Endothelial cell of umbilical vein (primary cell): ENCODE data around the gene MRGPRF. TPM values are rescaled to one million over a fixed set of nuclear protein-coding genes. Genes with fewer than 3 reads are reported as not detected.

Experiments used
- BruUV-seq: library from RNA; stranded (reverse); fragments of 400-500 nt; replicated peaks from 2 replicates; lab custom pipeline; 2021; lab: Mats Ljungman, UMichigan
- CTCF ChIA-PET: fragments of 300-600, 350-600 bp; sonication (Branson Sonifier 250); formaldehyde crosslinking; loops from one replicate; lab custom pipeline; 2021; ENCODE audit warnings: antibody characterized with exemption, inconsistent platforms; lab: Charles Lee
- POLR2A ChIA-PET: fragments of 300-600, 350-600 bp; sonication (Branson Sonifier 250); formaldehyde crosslinking; loops from one replicate; lab custom pipeline; 2021; ENCODE audit warnings: antibody characterized with exemption, inconsistent platforms; lab: Charles Lee
- DNase-seq: peaks from one replicate; pipeline ENCODE4 v3.0.0-alpha.2; 2011; ENCODE audit warnings: low read depth, low spot score
- FAIRE-seq: peaks from 2 replicates; lab custom pipeline; 2011; peaks lifted over from hg19 to GRCh38; lab: Jason Lieb, UNC
- H2AFZ ChIP-seq: 2 replicates; pipeline ENCODE4 v1.6.0; 2012; ENCODE audit warnings: low read depth, low read length, control low read depth, inconsistent platforms
- H3K27ac ChIP-seq: 2 replicates; pipeline ENCODE4 v1.5.1; 2011; ENCODE audit warnings: low read depth, mild to moderate bottlenecking, control low read depth, low read length, moderate library complexity; ENCODE audit not compliant: insufficient read depth
- H3K27me3 ChIP-seq, 2 experiments: 2 replicates each; pipeline versions ENCODE4 v1.6.0 to v1.6.1; 2011; ENCODE audit warnings: low read length in 2 of 2, mixed read lengths in 1 of 2; ENCODE audit not compliant: control insufficient read depth in 2 of 2, insufficient read depth in 2 of 2
- H3K36me3 ChIP-seq, 2 experiments: 2 replicates in 1 of 2; 3 replicates in 1 of 2; pipeline ENCODE4 v1.5.1; 2011; ENCODE audit warnings: low read length in 2 of 2, mild to moderate bottlenecking in 1 of 2, moderate library complexity in 1 of 2; ENCODE audit not compliant: control insufficient read depth in 2 of 2, insufficient read depth in 2 of 2; ENCODE audit errors: extremely low read depth in 1 of 2
- H3K4me1 ChIP-seq: 3 replicates; pipeline ENCODE4 v1.5.1; 2011; ENCODE audit warnings: mild to moderate bottlenecking, low read length; ENCODE audit not compliant: control insufficient read depth, insufficient read depth; ENCODE audit errors: extremely low read depth
- H3K4me2 ChIP-seq: 2 replicates; pipeline ENCODE4 v1.6.1; 2011; ENCODE audit warnings: low read length, control low read depth, mixed read lengths; ENCODE audit not compliant: insufficient read depth
- H3K4me3 ChIP-seq, 3 experiments: fragments of 200-600 bp in 1 of 3; sonication (generic), shearing (Covaris generic) in 1 of 3; replicated peaks in 1 of 3; 2 replicates each; pipeline ENCODE4 v1.5.1; 2011 to 2016; ENCODE audit warnings: control low read depth in 3 of 3, low read length in 3 of 3, mild to moderate bottlenecking in 2 of 3, inconsistent platforms in 1 of 3, low read depth in 1 of 3, moderate library complexity in 1 of 3; ENCODE audit not compliant: insufficient read depth in 1 of 3
- H3K79me2 ChIP-seq: 2 replicates; pipeline ENCODE4 v1.6.0; 2012; ENCODE audit warnings: low read length, inconsistent platforms; ENCODE audit not compliant: control insufficient read depth, insufficient read depth
- H3K9ac ChIP-seq: replicated peaks from 2 replicates; pipeline ENCODE3; 2011; ENCODE audit warnings: low read length, control low read depth; ENCODE audit not compliant: insufficient read depth; ENCODE audit errors: extremely low read depth
- H3K9me1 ChIP-seq: replicated peaks from 3 replicates; pipeline ENCODE4 v1.6.0; 2011; ENCODE audit warnings: mild to moderate bottlenecking, low read length; ENCODE audit not compliant: control insufficient read depth, insufficient read depth; ENCODE audit errors: extremely low read depth
- H3K9me3 ChIP-seq: replicated peaks from 2 replicates; pipeline ENCODE4 v1.5.1; 2012; ENCODE audit warnings: low read length, inconsistent platforms; ENCODE audit not compliant: control insufficient read depth, insufficient read depth
- H4K20me1 ChIP-seq: replicated peaks from 2 replicates; pipeline ENCODE3; 2011; ENCODE audit warnings: mild to moderate bottlenecking, low read length; ENCODE audit not compliant: control insufficient read depth, insufficient read depth; ENCODE audit errors: extremely low read depth
- EZH2 ChIP-seq: IDR thresholded peaks from 2 replicates; pipeline ENCODE4 v1.6.1; 2012; ENCODE audit warnings: borderline replicate concordance, low read depth, mild to moderate bottlenecking, moderate library complexity, low read length, inconsistent platforms; ENCODE audit not compliant: severe bottlenecking
- FOS ChIP-seq: IDR thresholded peaks from 2 replicates; pipeline ENCODE4 v1.6.1; 2011; ENCODE audit warnings: mild to moderate bottlenecking, low read length, moderate library complexity, borderline replicate concordance; ENCODE audit not compliant: insufficient read depth
- GATA2 ChIP-seq: IDR thresholded peaks from 2 replicates; pipeline ENCODE4 v1.7.0; 2011; ENCODE audit warnings: low read depth, mild to moderate bottlenecking, moderate library complexity, mixed read lengths, low read length; ENCODE audit not compliant: insufficient read length, insufficient read depth
- JUN ChIP-seq: IDR thresholded peaks from 2 replicates; pipeline ENCODE4 v1.6.1; 2011; ENCODE audit warnings: borderline replicate concordance, low read depth; ENCODE audit not compliant: insufficient read length, insufficient read depth
- MYC ChIP-seq: IDR thresholded peaks from one replicate; pipeline ENCODE4 v1.6.1; 2011; ENCODE audit warnings: mild to moderate bottlenecking, low read depth, low read length
- POLR2A ChIP-seq: IDR thresholded peaks from 2 replicates; pipeline ENCODE4 v1.6.1; 2012; ENCODE audit warnings: low read depth, mild to moderate bottlenecking, control low read depth, low read length
- POLR2AphosphoS5 ChIP-seq: IDR thresholded peaks from 2 replicates; pipeline ENCODE4 v1.6.1; 2012; ENCODE audit warnings: low read depth, mild to moderate bottlenecking, control low read depth, low read length, moderate library complexity; ENCODE audit not compliant: insufficient read depth
- dilution Hi-C: fragments of 300-500 bp; cut with MboI; formaldehyde crosslinking; loops from one replicate; pipeline ENCODE4 v1.15.0; 2019; ENCODE audit warnings: low sequenced_read_pairs; ENCODE audit not compliant: extremely low pct_ligation_motif_present
- intact Hi-C: fragments of 100-400 bp; cut with micrococcal nuclease; formaldehyde crosslinking; loops from one replicate; pipeline ENCODE4 v1.10.0; 2022
- polyA plus RNA-seq, 4 experiments: library from polyadenylated mRNA; depleted of rRNA in 3 of 4; stranded (reverse) in 3 of 4; unstranded in 1 of 4; fragments of >200 nt; gene quantifications; 2 replicates each; pipeline versions ENCODE4 v1.2.1 to v1.2.3, GENCODE V29; 2011 to 2012; ENCODE audit warnings: missing spikeins in 1 of 4
- total RNA-seq: library from RNA; stranded (reverse); gene quantifications from 2 replicates; pipeline ENCODE4 v1.2.3, GENCODE V29; 2021
- TF ChIP-seq, protein P1 (sequence below): IDR thresholded peaks from 2 replicates; pipeline ENCODE4 v1.6.1; 2011; ENCODE audit not compliant: insufficient read depth, insufficient read length
- TF ChIP-seq, protein P2 (sequence below), 2 donors: IDR thresholded peaks; 1 replicate in 1 of 2; 2 replicates in 1 of 2; pipeline ENCODE4 v1.5.1; 2011; ENCODE audit warnings: low read length in 2 of 2, mild to moderate bottlenecking in 2 of 2, moderate library complexity in 2 of 2, control low read depth in 1 of 2, inconsistent platforms in 1 of 2, low read depth in 1 of 2; ENCODE audit not compliant: insufficient read depth in 1 of 2; ENCODE audit errors: extremely low read depth in 1 of 2

The MRGPRF gene
- total and polyA plus RNA-seq, 2 donors (not counting 3 experiments of a cell fraction or from before 2014, with no cell fraction given) = not detected

DNA sequence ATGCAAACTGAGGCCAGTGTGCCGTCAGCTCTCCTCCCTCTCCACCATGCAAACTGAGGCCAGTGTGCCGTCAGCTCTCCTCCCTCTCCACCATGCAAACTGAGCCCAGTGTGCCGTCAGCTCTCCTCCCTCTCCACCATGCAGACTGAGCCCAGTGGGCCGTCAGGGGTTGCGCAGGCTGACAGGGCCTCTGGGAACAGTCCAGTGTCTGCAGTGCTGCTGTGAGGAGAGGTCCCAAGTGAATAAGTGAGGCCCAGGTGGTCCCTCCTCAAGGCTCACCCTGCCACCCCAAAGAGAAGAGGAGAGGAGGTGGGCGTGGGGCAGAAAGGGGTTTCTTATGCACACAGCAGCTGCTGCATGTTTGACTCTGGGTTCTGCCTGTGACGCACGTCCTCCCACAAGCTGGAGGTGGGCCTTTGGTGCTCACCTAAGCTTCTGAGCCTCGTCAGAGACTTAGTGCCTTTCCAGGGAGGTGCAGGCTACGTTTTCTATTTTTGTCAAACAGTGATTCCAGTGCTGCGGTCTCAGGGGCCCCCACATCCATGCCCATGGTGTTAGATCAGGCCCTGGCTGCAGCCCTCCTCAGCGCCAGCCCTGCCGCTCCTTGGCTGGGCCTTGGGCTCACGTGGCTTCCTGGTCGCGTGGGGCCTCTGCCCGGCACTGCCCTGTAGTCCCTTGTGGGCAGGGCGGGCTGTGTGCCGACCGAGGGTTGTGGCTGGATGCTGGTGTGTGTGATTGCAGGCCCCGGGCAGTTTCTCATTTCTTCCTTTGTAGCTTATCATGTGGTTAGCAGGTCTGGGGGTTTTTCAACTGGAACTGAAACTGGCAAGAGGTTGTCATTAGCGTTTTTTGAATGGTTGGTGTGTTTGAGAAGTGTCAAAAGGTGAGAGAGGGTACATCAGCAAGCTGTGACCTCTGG, 42.8 kb upstream of the MRGPRF start:
- Histone ChIP-seq H3K4me2 (no peak overlapping the region), H3K79me2 (peaks cover 11% of the 10 kb centered on the region), H3K9me1 (no peaks in the 10 kb centered on the region), H3K9me3 (no peaks in the 10 kb centered on the region), H3K4me1 (no peaks in the 10 kb centered on the region), H3K9ac (no peak overlapping the region), H3K4me3 (no peak overlapping the region), H2AFZ (no peak overlapping the region), H4K20me1 (no peaks in the 10 kb centered on the region), H3K27ac (no peak overlapping the region), H3K27me3 (no peaks in the 10 kb centered on the region), H3K36me3 (peaks cover 0 to 11% of the 10 kb centered on the region in 2 experiments)
- intact Hi-C loops (no loop called here), dilution Hi-C loops (no loop called here)
- no peak for FAIRE-seq
- DNase-seq = no peak
- no TSS peak for BruUV-seq
- no peak for TF ChIP-seq POLR2AphosphoS5
- TF ChIP-seq, protein P1, sequence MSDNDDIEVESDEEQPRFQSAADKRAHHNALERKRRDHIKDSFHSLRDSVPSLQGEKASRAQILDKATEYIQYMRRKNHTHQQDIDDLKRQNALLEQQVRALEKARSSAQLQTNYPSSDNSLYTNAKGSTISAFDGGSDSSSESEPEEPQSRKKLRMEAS = no peak
- TF ChIP-seq EZH2 = no peak
- TF ChIP-seq GATA2 = no peak
- TF ChIP-seq JUN = no peak
- TF ChIP-seq, protein P2, sequence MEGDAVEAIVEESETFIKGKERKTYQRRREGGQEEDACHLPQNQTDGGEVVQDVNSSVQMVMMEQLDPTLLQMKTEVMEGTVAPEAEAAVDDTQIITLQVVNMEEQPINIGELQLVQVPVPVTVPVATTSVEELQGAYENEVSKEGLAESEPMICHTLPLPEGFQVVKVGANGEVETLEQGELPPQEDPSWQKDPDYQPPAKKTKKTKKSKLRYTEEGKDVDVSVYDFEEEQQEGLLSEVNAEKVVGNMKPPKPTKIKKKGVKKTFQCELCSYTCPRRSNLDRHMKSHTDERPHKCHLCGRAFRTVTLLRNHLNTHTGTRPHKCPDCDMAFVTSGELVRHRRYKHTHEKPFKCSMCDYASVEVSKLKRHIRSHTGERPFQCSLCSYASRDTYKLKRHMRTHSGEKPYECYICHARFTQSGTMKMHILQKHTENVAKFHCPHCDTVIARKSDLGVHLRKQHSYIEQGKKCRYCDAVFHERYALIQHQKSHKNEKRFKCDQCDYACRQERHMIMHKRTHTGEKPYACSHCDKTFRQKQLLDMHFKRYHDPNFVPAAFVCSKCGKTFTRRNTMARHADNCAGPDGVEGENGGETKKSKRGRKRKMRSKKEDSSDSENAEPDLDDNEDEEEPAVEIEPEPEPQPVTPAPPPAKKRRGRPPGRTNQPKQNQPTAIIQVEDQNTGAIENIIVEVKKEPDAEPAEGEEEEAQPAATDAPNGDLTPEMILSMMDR (IDR thresholded peaks at IDR 0.05; ENCODE audit: extremely low read depth in 1 of 2, insufficient read depth in 1 of 2, low read depth in 1 of 2, low read length in 2 of 2) = no peak
- TF ChIP-seq POLR2A = no peak
- TF ChIP-seq MYC = no peak
- TF ChIP-seq FOS = no peak
- POLR2A ChIA-PET = no interaction called here
- CTCF ChIA-PET = no interaction called here
